GM20000 (cell line): ENCODE results near the gene JRKL.
"Not testable (repeated sequence)": the region's sequence is repeated elsewhere in the genome, so short reads cannot be mapped to it uniquely, and the experiment has no call there.

Experiments
- DNase-seq: peaks from one replicate; pipeline ENCODE4 v3.0.0; 2012; ENCODE audit warnings: low spot score
- TF ChIP-seq, protein P1 (sequence below): IDR thresholded peaks from 2 replicates; pipeline ENCODE4 v1.5.1; 2012; ENCODE audit warnings: mild to moderate bottlenecking, control low read depth; ENCODE audit errors: extremely low read depth, missing control alignments

The JRKL gene

DNA sequence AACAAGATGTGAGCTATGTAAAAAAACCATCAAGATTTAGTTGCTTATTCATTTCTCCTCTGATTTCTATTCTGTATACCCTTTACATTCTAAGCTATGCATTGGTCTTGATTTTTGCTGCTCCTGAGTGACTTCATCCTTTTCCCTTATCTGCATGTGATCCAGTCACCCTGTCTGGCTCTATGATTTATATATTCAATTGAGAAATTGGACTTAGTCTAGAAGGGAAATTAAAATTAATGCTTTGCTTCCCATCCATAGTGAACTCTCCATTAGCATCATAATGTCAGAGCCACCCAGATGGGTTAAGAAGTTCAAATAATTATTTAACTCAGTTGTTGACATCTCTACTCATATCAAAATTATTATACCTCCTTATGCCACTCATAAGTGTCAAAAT lies 5.0 kb downstream of the JRKL start:
- TF ChIP-seq, protein P1, sequence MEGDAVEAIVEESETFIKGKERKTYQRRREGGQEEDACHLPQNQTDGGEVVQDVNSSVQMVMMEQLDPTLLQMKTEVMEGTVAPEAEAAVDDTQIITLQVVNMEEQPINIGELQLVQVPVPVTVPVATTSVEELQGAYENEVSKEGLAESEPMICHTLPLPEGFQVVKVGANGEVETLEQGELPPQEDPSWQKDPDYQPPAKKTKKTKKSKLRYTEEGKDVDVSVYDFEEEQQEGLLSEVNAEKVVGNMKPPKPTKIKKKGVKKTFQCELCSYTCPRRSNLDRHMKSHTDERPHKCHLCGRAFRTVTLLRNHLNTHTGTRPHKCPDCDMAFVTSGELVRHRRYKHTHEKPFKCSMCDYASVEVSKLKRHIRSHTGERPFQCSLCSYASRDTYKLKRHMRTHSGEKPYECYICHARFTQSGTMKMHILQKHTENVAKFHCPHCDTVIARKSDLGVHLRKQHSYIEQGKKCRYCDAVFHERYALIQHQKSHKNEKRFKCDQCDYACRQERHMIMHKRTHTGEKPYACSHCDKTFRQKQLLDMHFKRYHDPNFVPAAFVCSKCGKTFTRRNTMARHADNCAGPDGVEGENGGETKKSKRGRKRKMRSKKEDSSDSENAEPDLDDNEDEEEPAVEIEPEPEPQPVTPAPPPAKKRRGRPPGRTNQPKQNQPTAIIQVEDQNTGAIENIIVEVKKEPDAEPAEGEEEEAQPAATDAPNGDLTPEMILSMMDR, result no peak
- no peak for DNase-seq

DNA sequence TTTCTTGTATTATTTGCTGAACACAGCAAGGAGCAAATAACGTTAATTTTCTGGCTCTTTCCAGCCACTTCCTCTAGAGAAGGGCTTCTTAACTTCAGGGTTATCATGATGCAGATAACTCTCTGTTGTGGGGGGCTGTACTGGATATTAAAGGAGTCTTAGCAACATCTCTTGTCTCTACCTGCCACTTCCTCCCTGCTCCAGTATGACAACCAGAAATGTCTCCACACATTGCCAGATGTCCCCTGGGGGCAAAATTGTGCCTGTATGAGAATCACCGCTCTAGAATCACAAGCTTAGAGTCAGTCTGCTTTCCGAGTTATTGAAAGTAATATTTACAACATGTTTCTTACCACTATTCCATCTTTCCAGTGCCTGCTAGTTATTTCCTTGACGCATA lies 6.8 kb downstream of the JRKL start:
- TF ChIP-seq, protein P1, result no peak
- DNase-seq, result no peak

DNA sequence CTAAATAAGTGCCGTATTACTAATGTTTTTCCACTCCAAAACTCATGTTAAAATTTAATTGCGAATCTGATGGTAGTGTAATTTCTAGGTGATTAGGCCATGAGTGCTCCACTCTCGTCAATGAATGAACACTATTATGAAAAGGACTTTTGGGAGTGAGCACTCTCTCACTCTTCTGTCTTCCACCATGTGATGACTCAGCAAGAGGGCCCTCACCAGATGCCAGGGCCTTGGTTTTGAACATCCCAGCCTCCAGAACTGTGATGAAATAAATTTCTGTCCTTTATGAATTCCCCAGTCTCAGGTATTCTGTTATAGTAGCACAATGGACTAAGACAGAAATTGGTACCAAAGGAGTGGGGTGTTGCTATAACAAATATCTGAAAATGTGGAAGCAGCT lies 8.1 kb downstream of the JRKL start:
- no peak for DNase-seq
- TF ChIP-seq, protein P1, result no peak

DNA sequence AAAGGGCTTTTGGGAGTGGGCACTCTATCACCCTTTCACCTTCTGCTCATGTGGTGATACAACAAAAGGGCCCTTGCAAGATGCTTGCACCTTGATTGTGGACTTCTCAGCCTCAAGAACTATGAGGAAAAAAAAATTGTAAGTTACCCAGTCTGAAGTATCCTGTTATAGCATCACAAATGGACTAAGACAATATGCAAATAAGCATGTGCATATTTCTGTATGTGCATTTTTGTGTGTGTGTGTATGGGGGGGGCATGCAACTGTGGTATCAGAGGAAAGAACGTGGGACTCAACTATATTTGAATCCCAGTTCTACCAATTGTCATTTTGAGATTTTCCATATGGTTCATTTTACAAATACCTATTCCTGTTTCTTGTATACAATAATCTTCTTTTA lies 10.9 kb downstream of the JRKL start:
- DNase-seq, result no peak
- TF ChIP-seq, protein P1, result no peak

DNA sequence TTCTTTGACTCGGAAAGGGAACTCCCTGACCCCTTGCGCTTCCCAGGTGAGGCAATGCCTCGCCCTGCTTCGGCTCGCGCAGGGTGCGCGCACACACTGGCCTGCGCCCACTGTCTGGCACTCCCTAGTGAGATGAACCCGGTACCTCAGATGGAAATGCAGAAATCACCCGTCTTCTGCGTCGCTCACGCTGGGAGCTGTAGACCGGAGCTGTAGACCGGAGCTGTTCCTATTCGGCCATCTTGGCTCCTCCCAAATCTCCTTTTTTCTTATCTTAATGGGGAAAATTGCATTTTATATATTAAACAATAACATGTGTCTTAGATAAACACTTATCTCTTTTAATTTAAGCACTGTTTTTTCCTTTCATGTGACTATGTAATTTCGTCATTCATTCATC lies 21.6 kb downstream of the JRKL start:
- not testable (repeated sequence) for DNase-seq

DNA sequence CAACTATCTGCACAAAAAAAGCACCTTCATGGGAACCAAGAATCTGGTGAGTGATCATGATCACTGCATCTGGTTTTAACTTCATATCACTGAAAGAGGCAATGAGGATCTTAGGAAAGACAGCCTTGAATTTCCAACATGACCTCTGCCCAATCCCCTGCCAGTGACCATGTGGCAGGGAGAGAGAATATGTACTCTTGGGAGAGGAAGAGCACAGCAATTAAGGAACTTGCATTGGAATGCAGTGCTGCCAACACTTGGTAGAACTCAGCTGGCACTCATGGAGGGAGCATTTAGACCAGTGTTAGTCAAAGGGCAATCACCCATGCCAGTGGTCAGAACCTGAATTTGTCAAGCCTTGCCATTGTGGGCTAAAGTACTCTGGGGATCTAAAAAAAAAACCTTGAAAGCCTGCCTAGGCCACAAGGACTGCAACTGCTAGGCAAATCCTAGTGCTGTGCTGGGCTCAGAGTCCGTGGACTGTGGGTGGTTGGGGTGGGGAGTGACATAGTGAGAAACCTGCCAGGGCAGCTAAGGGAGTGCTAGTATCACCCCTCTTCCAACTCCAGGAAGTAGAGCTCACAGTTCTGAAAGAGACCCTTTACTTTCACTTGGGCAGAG lies 23.1 kb downstream of the JRKL start:
- DNase-seq, result no peak
- TF ChIP-seq, protein P1, result no peak

DNA sequence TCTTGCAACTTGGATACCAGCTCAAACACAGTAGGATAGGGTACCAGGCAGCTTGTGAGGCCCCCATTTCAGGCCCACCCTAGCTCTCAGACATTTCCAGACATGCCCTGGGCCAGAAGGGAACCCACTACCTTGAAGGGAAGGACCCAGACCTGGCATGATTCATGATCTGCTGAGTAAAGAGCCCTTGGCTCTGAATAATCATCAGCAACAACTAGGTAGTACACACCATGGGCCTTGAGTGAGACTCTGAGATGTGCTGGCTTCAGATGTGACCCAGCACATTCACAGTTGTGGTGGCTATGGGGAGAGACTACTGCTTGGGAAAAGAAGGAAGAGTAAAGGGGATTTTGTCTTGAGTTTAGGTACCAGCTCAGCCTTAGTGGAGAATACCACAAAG lies 23.6 kb downstream of the JRKL start:
- TF ChIP-seq, protein P1, result no peak
- no peak for DNase-seq

DNA sequence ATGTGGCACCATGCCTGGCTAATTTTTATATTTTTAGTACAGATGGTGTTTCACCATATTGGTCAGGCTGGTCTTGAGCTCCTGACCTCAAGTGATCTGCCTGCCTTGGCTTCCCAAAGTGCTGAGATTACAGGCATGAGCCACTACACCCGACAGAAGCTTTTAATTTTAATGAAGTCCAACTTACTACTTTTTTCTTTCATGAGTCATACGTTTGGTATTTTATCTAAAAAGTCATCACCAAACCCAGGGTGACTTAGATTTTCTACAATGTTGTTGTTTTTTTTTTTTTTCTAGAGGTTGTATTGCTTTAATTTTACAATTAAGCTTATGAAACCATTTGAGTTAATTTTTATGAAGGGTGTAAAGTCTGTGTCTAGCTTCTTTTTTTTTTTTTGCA lies 34.9 kb downstream of the JRKL start:
- TF ChIP-seq, protein P1, result no peak
- DNase-seq, result no peak
